HepG2 (cell line): Measurements from ENCODE around the gene TRIM10. TPM values are rescaled to one million over a fixed set of nuclear protein-coding genes. Genes with fewer than 3 reads are reported as not detected.

Experiments
- ATAC-seq: fragments of 200-7000 bp; cut with Tn5 transposase; 3 replicates; pipeline ENCODE4 v1.9.1; 2020; ENCODE audit warnings: mild to moderate bottlenecking, moderate library complexity
- BruUV-seq: library from RNA; stranded (reverse); fragments of 400-500 nt; replicated peaks from 2 replicates; lab custom pipeline; 2021; lab: Mats Ljungman, UMichigan
- CTCF ChIA-PET: fragments of 300-600 bp; formaldehyde crosslinking; extraction: SDS; loops from one replicate; lab custom pipeline; 2021; ENCODE audit warnings: low total read pairs, inconsistent platforms, low intra/inter-chr PET ratio; lab: Yijun Ruan, JAX
- POLR2A ChIA-PET: fragments of 350-600 bp; sonication (Branson Sonifier 250); formaldehyde crosslinking; loops from one replicate; lab custom pipeline; 2020; ENCODE audit warnings: antibody characterized with exemption, inconsistent platforms; lab: Yijun Ruan, JAX
- DNase-seq: peaks from one replicate; pipeline ENCODE4 v3.0.0-alpha.2; 2015; ENCODE audit warnings: low spot score
- FAIRE-seq: peaks from 3 replicates; lab custom pipeline; 2011; peaks lifted over from hg19 to GRCh38; lab: Jason Lieb, UNC
- H2AFZ ChIP-seq: one replicate; pipeline ENCODE4 v1.6.1; 2011; ENCODE audit warnings: low read length, inconsistent platforms
- H3K27ac ChIP-seq: fragments of 300-600 bp; 3 replicates; pipeline ENCODE4 v1.8.0; 2011; ENCODE audit warnings: mixed run types, mild to moderate bottlenecking, mixed read lengths, low read length, inconsistent platforms; ENCODE audit not compliant: insufficient read depth; ENCODE audit errors: extremely low read length
- H3K27me3 ChIP-seq, 2 experiments: fragments of 200-600 bp in 1 of 2; 2 replicates in 1 of 2; 3 replicates in 1 of 2; pipeline versions ENCODE4 v1.6.0 to v1.8.0; 2011; ENCODE audit warnings: low read length in 2 of 2, mild to moderate bottlenecking in 2 of 2, moderate library complexity in 2 of 2, inconsistent platforms in 1 of 2; ENCODE audit not compliant: insufficient read depth in 2 of 2, control insufficient read depth in 1 of 2
- H3K36me3 ChIP-seq, 2 experiments: fragments of 200-600 bp in 1 of 2; replicated peaks in 1 of 2; 2 replicates in 1 of 2; 3 replicates in 1 of 2; pipeline versions ENCODE4 v1.5.1 to v1.8.0; 2011; ENCODE audit warnings: low read length in 2 of 2, inconsistent platforms in 1 of 2; ENCODE audit not compliant: insufficient read depth in 2 of 2, control insufficient read depth in 1 of 2
- H3K4me1 ChIP-seq: 2 replicates; pipeline ENCODE4 v1.5.1; 2012; ENCODE audit warnings: low read length, inconsistent platforms; ENCODE audit not compliant: insufficient read depth
- H3K4me2 ChIP-seq: 2 replicates; pipeline ENCODE4 v1.6.0; 2011; ENCODE audit warnings: low read depth, low read length, inconsistent platforms
- H3K4me3 ChIP-seq, 3 experiments: fragments of 200-600 bp in 1 of 3; sonication (generic), shearing (Covaris generic) in 1 of 3; replicated peaks in 1 of 3; 2 replicates each; pipeline ENCODE4 v1.5.1; 2011 to 2016; ENCODE audit warnings: low read length in 3 of 3, inconsistent platforms in 2 of 3, low read depth in 2 of 3, mild to moderate bottlenecking in 2 of 3, control low read depth in 1 of 3, mixed read lengths in 1 of 3; ENCODE audit not compliant: insufficient read depth in 1 of 3
- H3K79me2 ChIP-seq: one replicate; pipeline ENCODE4 v1.6.1; 2011; ENCODE audit warnings: low read length, inconsistent platforms; ENCODE audit not compliant: insufficient read depth
- H3K9ac ChIP-seq: 2 replicates; pipeline ENCODE4 v1.6.0; 2011; ENCODE audit warnings: mild to moderate bottlenecking, low read depth, low read length, inconsistent platforms; ENCODE audit not compliant: insufficient read depth
- H3K9me3 ChIP-seq: 2 replicates; pipeline ENCODE4 v1.5.1; 2012; ENCODE audit warnings: mild to moderate bottlenecking, low read length
- H4K20me1 ChIP-seq: 2 replicates; pipeline ENCODE4 v1.6.0; 2011; ENCODE audit warnings: inconsistent platforms, mild to moderate bottlenecking, low read length, moderate library complexity; ENCODE audit not compliant: insufficient read depth
- DR1 ChIP-seq: sonication (generic); formaldehyde crosslinking; IDR thresholded peaks from 2 replicates; pipeline ENCODE4 v1.8.0; 2021; ENCODE audit warnings: mild to moderate bottlenecking, missing genetic modification reagents, inconsistent platforms
- HDAC6 ChIP-seq: fragments of 200-600 bp; sonication (generic); IDR thresholded peaks from 2 replicates; pipeline ENCODE4 v1.7.0; 2017; ENCODE audit warnings: mild to moderate bottlenecking, antibody characterized with exemption, low read length, low read depth
- SSRP1 ChIP-seq: IDR thresholded peaks from 2 replicates; pipeline ENCODE4 v1.6.1; 2016; ENCODE audit warnings: control low read depth
- TGIF2 ChIP-seq: IDR thresholded peaks from 2 replicates; pipeline ENCODE4 v1.6.1; 2016; ENCODE audit warnings: control low read depth, missing compliant biosample characterization
- ZNF713 ChIP-seq: sonication (generic); formaldehyde crosslinking; IDR thresholded peaks from 2 replicates; pipeline ENCODE4 v1.4.0; 2020; ENCODE audit warnings: mild to moderate bottlenecking, missing genetic modification reagents
- WGBS: methylation state at CpG from one replicate; pipeline ENCODE4 v1.1.6; 2017; ENCODE audit warnings: low lambda C conversion rate; 5-methylcytosine and 5-hydroxymethylcytosine counted together
- in situ Hi-C: cut with HindIII; loops from 2 replicates; pipeline ENCODE4 v1.10.0; 2017; ENCODE audit warnings: low pct_unique_long_range_greater_than_20kb; ENCODE audit not compliant: extremely low pct_ligation_motif_present
- intact Hi-C: fragments of 100-400 bp; cut with micrococcal nuclease; formaldehyde crosslinking; loops from one replicate; pipeline ENCODE4 v1.10.0; 2022; ENCODE audit not compliant: unreplicated experiment
- polyA plus RNA-seq, 8 experiments: library from polyadenylated mRNA; depleted of rRNA in 3 of 8; stranded (reverse) in 7 of 8; unstranded in 1 of 8; fragments of >200 nt; fragmentation: Illumina TruSeq in 4 of 8; extraction: Trizol in 4 of 8; gene quantifications; 2 replicates each; pipeline versions ENCODE4 v1.2.1 to v1.2.3, GENCODE V29; 2011 to 2016; ENCODE audit warnings: low read depth in 4 of 8, missing spikeins in 1 of 8, mixed read lengths in 1 of 8; ENCODE audit not compliant: insufficient read depth in 1 of 8
- total RNA-seq, 5 experiments: library from RNA; depleted of rRNA; stranded (reverse); fragments of >200 nt; fragmentation: Illumina TruSeq; extraction: Trizol; gene quantifications; 2 replicates each; pipeline ENCODE4 v1.2.3, GENCODE V29; 2016; ENCODE audit warnings: low read depth in 1 of 5
- TF ChIP-seq, protein P1 (sequence below): sonication (generic); formaldehyde crosslinking; IDR thresholded peaks from 2 replicates; pipeline ENCODE4 v1.5.1; 2020; ENCODE audit warnings: mild to moderate bottlenecking, missing genetic modification reagents, moderate library complexity
- TF ChIP-seq, protein P2 (sequence below): IDR thresholded peaks from 2 replicates; pipeline ENCODE4 v1.4.0; 2020; ENCODE audit warnings: mild to moderate bottlenecking, missing genetic modification reagents

TRIM10 gene
- total and polyA plus RNA-seq, 2 of the 13 experiments (the other 11 are each of a cell fraction or from before 2014, with no cell fraction given): 4.1 to 6.8 TPM

DNA sequence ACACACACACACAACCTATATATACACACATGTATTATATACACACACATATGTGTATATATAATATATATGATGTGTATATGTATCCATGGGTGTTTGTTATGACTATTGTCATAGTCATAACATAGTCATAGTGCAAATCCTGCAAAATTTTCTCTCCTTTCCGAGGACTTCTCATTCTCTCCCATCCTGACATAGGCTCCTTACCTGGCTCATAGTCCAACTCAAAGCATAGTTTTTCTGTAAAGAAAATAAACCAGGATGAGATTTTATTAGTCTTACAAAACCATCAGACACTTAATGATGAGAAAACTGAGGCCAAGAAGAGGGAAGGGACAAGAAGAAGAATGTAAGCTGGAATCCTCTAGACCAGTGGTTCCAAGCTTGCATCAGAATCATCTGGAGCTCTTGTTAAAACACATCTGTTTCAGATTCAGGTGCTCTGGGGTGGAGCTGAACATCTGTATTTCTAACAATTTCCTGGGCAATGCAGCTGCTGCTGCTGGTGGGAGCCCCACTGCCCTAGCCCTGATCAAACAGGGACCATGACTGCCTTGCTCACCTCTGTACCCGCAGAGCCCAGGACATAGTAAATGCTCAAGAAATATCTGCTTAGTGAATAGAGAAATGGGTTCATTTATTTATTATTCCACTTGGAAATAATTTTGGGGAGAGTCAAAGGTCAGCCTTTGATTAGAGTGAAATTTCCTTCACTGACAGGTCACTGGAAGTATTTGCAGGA, 5.3 kb downstream of the TRIM10 start:
- H3K9ac ChIP-seq: no peak overlapping the region
- H3K36me3 ChIP-seq: no peaks in the 10 kb centered on the region
- peak overlapping the region; percentile 57 for H3K4me2 ChIP-seq
- no peak overlapping the region for H2AFZ ChIP-seq
- no peak overlapping the region for H3K27ac ChIP-seq
- no peak for FAIRE-seq
- WGBS: 75% methylated on average over 2 of the region's 2 CpGs
- no peak overlapping the region; a peak in 1 of 6 replicates for H3K4me3 ChIP-seq
- ATAC-seq: no peak
- H4K20me1 ChIP-seq: no peaks in the 10 kb centered on the region
- H3K9me3 ChIP-seq: no peaks in the 10 kb centered on the region
- DNase-seq: no peak
- H3K79me2 ChIP-seq: no peaks in the 10 kb centered on the region
- TF ChIP-seq, protein P1, sequence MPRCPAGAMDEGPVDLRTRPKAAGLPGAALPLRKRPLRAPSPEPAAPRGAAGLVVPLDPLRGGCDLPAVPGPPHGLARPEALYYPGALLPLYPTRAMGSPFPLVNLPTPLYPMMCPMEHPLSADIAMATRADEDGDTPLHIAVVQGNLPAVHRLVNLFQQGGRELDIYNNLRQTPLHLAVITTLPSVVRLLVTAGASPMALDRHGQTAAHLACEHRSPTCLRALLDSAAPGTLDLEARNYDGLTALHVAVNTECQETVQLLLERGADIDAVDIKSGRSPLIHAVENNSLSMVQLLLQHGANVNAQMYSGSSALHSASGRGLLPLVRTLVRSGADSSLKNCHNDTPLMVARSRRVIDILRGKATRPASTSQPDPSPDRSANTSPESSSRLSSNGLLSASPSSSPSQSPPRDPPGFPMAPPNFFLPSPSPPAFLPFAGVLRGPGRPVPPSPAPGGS (CRISPR knock-in tag): no peak
- TF ChIP-seq, protein P2, sequence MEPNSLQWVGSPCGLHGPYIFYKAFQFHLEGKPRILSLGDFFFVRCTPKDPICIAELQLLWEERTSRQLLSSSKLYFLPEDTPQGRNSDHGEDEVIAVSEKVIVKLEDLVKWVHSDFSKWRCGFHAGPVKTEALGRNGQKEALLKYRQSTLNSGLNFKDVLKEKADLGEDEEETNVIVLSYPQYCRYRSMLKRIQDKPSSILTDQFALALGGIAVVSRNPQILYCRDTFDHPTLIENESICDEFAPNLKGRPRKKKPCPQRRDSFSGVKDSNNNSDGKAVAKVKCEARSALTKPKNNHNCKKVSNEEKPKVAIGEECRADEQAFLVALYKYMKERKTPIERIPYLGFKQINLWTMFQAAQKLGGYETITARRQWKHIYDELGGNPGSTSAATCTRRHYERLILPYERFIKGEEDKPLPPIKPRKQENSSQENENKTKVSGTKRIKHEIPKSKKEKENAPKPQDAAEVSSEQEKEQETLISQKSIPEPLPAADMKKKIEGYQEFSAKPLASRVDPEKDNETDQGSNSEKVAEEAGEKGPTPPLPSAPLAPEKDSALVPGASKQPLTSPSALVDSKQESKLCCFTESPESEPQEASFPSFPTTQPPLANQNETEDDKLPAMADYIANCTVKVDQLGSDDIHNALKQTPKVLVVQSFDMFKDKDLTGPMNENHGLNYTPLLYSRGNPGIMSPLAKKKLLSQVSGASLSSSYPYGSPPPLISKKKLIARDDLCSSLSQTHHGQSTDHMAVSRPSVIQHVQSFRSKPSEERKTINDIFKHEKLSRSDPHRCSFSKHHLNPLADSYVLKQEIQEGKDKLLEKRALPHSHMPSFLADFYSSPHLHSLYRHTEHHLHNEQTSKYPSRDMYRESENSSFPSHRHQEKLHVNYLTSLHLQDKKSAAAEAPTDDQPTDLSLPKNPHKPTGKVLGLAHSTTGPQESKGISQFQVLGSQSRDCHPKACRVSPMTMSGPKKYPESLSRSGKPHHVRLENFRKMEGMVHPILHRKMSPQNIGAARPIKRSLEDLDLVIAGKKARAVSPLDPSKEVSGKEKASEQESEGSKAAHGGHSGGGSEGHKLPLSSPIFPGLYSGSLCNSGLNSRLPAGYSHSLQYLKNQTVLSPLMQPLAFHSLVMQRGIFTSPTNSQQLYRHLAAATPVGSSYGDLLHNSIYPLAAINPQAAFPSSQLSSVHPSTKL (CRISPR knock-in tag): 0 out of 2 replicates have a peak, but pooled peaks have one; percentile 16
- TF ChIP-seq HDAC6 (no peak), DR1 (CRISPR knock-in tag) (no peak), SSRP1 (CRISPR knock-in tag) (0 out of 2 replicates have a peak, but pooled peaks have one; percentile 39), TGIF2 (CRISPR knock-in tag) (0 out of 2 replicates have a peak, but pooled peaks have one; percentile 41), ZNF713 (CRISPR knock-in tag) (no peak)
- in situ Hi-C loops: no loop called here
- CTCF ChIA-PET: no interaction called here
- POLR2A ChIA-PET: interaction anchor here (0.8 to 1.2 kb wide), 3 partner anchors 8 to 54 kb away, joined by 3 to 5 read pairs (median 5); partner anchors contain the start of gene TRIM40
- H3K27me3 ChIP-seq: no peaks in the 10 kb centered on the region
- intact Hi-C loops: no loop called here
- peaks cover 70% of the 10 kb centered on the region for H3K4me1 ChIP-seq
- no TSS peak for BruUV-seq
